NCI-H524 treated with DMSO at 0.1 percent for 48 hours (cell line): ENCODE results near the gene PPARG.

Source experiments
- DNase-seq: peaks from one replicate; lab custom pipeline; 2025; lab: John Stamatoyannopoulos, UW

PPARG gene

DNA sequence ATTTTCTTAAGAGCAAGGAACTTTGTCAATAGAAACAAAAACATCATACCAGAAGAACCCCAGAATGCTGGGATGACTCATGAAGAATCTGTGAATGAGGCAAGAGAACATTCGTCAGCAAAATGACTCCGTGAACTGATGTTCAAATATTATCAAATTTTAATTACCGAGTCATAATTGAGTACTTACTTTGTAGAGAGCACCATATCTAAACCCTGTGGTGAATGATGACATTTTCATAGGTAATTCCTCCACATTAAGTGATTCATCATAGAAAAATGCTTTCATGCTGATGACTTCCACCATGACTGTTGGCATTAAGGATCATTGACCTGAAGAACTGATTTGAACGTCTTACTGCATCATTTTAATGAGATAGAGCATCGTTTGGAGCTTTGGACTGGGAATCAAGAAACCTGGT, 56.3 kb downstream of the PPARG start:
- no peak for DNase-seq

- DNase-seq: no peak
Observed at GRCh38 chr3:12345584-12346494, 57.0 kb downstream of the PPARG start.

- DNase-seq: no peak
Observed at GRCh38 chr3:12347301-12347700, 58.4 kb downstream of the PPARG start.

DNA sequence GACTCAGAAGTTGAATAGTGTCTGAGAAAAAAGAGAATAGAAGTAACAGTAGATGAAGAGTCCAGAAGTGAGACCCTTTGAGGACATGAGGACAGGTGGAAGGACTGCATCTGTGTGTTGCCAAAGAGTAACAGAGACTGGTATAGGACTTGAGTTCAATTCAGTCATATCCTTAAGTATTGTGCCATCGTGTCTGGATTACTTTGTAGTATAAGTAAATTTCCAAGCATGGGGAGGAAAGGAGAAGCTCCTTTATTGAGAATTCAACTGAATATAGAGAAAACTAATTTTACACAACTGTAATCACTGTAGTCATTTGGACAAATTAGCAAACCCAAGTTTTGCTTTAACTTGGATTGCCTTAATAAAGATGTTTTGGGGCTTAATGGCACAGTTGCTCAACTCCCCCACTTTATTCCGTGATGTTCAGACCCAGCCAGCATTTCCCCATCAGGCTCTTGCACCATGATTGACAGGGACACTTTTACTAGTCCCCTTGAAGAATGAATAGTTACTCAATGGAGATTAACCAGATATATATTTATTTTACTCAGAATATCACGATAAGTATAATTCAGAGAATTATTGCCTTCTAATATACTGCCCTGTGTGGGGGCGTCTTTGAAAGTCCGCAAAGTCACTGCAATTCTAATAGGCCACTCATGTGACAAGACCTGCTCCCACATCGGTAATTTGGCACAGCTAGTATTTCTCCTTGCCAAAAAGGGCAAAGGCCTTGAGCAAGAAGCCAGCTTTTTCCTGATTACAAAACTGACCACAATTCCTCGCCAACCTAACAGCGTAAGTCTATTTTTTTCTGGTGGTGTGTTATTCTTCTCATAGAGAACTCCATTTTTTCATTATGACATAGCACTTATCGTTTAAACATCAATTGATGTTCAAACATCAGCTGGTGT, 61.3 kb downstream of the PPARG start:
- DNase-seq: no peak

- DNase-seq: no peak
Observed at GRCh38 chr3:12351145-12351544, 62.3 kb downstream of the PPARG start.

- DNase-seq: no peak
Observed at GRCh38 chr3:12352253-12352652, 63.4 kb downstream of the PPARG start.

GRCh38 chr3:12352755-12353154, 63.9 kb downstream of the PPARG start:
- DNase-seq: no peak

- no peak for DNase-seq
Observed at GRCh38 chr3:12353796-12354525, 65.1 kb downstream of the PPARG start.

GRCh38 chr3:12356175-12356574, 67.3 kb downstream of the PPARG start:
- no peak for DNase-seq

GRCh38 chr3:12356996-12357395, 68.1 kb downstream of the PPARG start:
- DNase-seq: no peak

- DNase-seq: no peak
Observed at GRCh38 chr3:12357456-12357855, 68.6 kb downstream of the PPARG start.

GRCh38 chr3:12363397-12364195, 74.7 kb downstream of the PPARG start:
- peak; percentile 29 for DNase-seq

GRCh38 chr3:12367346-12367745, 78.5 kb downstream of the PPARG start:
- DNase-seq: no peak

GRCh38 chr3:12369029-12369428, 80.2 kb downstream of the PPARG start:
- no peak for DNase-seq

- no peak for DNase-seq
Observed at GRCh38 chr3:12369598-12369997, 80.7 kb downstream of the PPARG start.

- no peak for DNase-seq
Observed at GRCh38 chr3:12370758-12371157, 81.9 kb downstream of the PPARG start.

- DNase-seq: no peak
Observed at GRCh38 chr3:12371525-12372140, 82.8 kb downstream of the PPARG start.

DNA sequence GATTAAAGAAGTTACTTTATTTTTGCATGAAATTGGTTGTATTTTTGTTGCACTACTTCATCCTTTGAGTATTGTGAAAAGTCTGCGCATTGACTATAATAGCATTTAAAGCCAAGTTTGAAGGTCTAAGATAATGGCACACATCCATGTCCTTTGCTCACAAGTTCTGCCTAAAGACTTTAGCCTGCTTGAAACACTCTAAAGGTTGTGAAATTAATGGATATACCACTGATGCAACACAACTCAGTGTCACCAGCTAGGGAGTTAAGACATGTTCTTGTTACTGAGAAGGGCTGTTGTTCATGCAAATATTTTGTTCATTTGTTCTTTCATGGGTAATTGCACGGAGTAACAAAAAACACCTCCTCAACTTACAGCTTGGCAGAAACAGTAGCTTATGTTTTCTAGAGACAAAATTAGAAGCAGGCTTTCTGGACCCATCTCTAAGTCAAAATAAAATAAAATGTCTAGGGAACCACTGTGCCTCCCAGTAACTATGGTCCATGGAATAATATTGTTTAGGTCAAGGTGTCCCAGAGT, 83.9 kb downstream of the PPARG start:
- DNase-seq: no peak

DNA sequence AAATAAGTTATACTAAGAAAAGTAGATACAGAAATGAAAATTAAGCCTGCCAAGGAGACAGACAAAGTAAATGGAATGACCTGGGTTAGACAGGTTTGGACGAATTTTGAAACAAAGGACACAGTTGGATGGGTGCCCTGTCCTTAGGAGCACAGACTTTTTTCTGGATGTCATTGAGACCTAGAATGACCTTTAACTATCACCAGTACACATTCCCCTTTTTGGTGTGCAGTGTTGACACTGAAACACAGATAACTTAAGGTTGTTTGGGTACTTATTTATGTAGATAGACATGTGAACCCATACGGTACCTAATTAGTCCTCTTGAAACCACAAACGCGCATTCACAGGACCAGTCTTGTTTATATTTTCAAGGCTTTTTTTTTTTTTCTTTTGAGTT, 86.7 kb downstream of the PPARG start:
- no peak for DNase-seq

- DNase-seq: no peak
Observed at GRCh38 chr3:12379640-12380429, 91.0 kb downstream of the PPARG start.
